Activated naive CD4-positive, alpha-beta T cell treated with Interleukin-2 at 50 U/mL for 16 hours (primary cell): ENCODE results near the gene LRFN2.

ENCODE experiments used
- DNase-seq: peaks from one replicate; pipeline ENCODE4 v3.0.0-alpha.2; 2020

LRFN2 gene

DNA sequence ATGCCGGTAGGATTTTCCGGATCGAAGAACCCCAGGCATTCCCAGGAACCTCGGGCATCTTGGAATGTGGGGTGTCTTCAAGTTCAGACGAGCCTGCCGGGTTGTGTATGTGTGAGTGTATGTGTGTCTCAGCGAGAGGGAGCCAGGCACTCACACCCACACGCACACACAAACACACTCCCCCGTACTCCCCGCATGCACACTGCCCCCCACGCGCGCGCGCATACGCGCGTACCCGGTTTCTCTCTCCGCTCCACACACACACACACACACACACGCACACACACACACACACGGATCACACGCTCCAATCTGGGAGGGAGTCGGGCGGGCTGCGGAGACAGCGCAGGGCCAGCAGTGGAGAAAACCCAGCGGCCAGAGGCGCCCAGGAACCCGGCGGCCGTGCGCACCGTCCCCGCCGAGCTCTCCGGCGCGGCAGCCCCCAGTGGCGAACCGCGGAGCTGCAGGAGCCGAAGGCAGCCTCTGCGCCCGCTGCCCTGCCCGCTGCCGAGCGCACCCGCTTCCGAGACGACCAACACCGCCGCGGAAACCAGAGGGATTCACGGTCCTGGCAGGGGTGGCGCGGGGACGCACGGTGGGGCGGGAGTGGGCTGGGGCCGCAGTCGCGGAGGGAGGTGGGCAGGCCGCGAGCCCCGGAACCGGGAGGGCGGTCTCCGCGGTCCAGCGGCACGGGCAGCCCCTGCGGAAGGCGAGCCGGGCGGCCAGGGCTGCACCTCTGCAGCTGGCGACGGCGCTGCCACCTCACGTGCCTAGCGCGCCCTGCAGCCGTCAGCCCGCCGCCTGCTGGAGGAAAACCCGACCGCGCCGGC, at the start of gene LRFN2:
TSS of gene LRFN2 (minus strand) at position 125 of the 830 bp plus-strand sequence.
- DNase-seq, result peak; percentile 60

DNA sequence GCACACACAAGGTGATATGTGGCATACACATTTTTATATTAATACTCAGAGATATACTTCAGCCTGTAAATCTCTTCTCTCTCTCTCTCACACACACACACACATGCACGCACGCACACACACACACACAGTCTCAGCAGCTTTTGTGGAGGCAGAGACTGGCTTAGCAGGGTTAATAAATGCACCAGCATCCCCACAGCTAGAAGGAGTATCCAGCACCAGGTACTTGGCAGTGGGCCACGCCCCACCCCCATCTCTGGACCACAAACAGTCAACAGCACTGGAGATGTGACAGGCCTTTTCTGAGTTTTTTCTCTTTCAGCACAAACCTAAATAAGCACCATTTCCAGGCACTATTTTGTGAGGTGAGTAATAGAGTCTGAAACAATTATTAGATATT, 47.3 kb upstream of the LRFN2 start:
- DNase-seq, result no peak

- DNase-seq, result no peak
Measured at GRCh38 chr6:40631744-40632143, 44.6 kb upstream of the LRFN2 start.

GRCh38 chr6:40630488-40630887, 43.3 kb upstream of the LRFN2 start:
- DNase-seq, result no peak

DNA sequence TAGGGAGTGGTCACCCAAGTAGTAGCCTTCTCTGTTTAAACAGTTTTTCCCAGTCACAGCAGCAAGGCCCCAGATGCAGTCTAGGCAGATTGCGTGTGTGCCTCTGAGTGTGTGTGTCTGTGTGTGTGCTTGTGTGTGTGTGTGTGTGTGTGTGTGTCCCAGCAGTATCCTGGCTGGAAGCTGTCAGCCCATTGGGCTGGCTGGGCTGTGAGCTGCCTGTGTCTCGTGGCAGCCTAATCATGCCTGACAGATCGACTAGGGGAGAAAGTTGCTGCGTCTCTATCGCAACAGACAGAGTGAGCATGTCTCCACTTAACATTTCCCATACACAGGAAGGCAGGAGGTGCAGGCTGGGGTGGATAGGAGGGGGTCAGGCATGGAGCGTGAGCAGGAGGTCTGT, 42.9 kb upstream of the LRFN2 start:
- DNase-seq, result no peak

DNA sequence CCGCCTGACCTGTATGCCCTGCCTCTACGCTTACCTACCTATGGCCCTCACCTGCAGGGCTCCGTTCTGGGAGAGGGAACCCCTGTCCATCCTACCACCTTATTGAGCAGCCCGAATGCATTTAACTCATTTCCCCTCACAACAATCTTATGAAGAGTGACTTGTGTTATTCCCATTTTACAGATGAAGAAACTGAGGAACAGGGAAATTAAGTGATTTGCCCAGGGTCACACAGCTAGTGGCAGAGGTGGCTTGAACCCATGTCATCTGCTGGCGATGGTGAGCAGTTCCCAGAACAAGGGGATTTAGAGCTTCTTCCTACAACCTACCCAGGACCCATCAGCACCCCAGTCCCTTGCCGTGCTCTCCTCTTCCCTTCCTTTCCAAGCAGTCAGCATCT, 42.3 kb upstream of the LRFN2 start:
- DNase-seq, result no peak

DNA sequence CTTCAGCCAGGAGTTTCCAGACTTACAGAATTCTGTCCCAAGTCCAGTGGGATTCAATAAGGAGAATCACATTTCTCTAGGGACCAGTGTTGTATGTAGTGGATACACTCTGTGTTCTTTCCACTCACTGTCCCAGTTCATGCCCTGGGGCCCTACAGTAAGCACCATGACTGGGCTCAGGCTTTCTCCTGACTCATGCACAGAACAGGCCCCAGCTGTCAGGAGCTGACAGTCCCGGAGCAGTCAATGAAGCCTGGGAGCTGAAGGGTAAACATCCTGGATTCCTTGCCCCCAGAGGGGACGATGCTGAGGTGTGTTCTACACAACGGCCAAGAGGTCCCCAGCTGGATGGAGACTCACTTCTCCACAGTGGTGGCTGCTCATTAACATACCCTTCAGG, 40.2 kb upstream of the LRFN2 start:
- DNase-seq, result no peak

DNA sequence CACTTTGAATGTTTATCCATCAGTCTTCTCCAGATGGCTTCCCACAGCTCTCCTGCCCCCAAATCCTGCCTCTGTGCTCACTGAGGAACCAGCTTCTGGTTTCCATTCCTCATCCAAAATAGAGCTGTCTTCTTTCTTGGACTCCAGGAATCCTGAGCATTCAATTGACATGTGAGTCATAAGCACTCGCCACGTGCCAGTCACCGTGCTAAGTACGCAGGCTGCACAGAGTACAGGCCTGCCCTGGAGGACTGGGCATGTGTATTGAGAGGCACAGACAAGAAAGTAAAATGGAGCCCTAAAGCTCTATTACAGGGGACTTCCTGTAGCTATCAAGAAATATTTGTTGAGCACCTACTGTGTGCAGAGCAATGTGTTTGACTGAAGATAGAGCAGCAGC, 39.7 kb upstream of the LRFN2 start:
- DNase-seq, result no peak

DNA sequence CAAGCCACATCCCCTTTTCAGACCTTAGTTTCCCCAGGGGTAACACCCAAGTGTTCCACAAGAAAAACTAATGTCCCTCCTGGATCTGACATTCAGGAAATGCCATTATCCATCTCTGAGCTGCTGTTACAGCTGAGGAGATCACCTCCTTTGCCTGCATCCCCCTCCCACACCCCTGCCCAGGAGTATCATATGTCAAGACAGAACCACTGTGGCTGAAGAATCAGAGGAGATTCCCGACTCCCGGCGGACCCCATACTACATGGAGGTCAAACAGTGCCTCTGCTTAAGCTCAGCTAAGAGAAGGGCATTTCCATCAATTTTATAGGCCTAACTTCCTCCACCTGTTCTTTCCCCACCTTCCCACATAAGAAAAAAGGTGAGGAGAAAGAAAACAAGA, 36.8 kb upstream of the LRFN2 start:
- DNase-seq, result no peak

DNA sequence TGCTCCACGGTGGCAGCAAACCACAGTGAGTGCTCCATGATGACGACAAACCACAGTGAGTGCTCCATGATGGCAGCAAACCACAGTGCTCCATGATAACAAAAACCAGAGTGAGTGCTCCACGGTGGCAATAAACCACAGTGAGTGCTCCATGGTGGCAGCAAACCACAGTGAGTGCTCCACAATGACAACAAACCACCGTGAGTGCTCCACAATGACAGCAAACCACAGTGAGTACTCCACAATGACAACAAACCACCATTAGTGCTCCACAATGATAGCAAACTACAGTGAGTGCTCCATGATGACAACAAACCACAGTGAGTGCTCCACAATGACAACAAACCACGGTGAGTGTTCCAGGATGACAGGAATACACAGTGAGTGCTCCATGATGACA, 36.0 kb upstream of the LRFN2 start:
- DNase-seq, result no peak

DNA sequence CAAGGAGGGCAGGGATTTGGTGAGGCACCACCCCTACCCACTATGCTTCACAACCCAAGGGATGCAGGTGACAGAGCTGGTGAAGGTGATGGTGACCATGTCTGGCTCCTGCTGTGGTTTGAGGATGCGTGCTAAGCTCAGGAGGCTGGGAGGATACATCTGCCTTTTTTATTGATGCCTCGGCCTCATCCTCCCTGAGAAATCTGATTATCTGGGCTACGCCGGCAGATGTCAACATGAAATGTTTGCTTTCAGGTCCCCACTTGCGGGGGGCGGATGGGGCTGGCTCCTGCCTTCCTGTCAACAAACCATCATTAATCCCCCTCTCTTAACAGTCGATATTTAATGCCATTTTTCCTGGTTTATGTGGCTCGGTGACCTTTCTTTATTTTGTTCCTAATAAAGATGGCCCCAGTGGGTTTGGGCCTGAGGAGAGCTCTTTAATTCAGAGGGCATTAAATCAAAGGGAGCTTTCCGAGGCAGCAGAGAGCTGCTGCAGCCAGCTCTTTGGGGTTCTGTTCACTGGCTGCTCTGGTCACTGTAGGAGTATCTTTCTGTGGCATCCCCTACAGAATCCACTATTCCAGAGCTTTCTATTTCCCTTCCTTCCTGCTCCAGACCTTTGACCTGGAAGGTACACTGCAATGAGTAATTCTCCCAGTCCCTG, 33.5 kb upstream of the LRFN2 start:
- DNase-seq, result no peak

- DNase-seq, result no peak
Measured at GRCh38 chr6:40614671-40615070, 27.5 kb upstream of the LRFN2 start.

- no peak for DNase-seq
Measured at GRCh38 chr6:40611912-40612311, 24.7 kb upstream of the LRFN2 start.

DNA sequence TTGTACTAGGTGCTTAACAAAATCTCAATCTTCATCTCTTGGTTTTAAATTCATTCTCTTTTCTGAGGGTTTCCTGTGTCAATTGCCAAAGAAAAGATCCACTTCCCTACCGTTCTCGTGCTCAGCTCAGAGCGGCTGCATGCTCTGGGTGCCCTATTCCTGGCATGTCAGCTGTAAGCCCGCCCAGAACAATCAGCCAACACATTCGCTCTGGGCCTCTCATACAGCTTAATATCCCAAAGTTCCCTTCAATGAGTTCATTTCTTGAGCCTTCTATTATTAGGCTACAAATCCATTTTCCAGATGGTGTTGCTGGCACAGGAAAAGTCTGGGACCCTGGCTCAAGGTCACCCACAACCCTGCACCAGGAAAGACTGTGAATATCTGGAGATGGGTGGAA, 24.3 kb upstream of the LRFN2 start:
- no peak for DNase-seq

- no peak for DNase-seq
Measured at GRCh38 chr6:40610229-40610628, 23.1 kb upstream of the LRFN2 start.

GRCh38 chr6:40606981-40607380, 19.8 kb upstream of the LRFN2 start:
- no peak for DNase-seq

DNA sequence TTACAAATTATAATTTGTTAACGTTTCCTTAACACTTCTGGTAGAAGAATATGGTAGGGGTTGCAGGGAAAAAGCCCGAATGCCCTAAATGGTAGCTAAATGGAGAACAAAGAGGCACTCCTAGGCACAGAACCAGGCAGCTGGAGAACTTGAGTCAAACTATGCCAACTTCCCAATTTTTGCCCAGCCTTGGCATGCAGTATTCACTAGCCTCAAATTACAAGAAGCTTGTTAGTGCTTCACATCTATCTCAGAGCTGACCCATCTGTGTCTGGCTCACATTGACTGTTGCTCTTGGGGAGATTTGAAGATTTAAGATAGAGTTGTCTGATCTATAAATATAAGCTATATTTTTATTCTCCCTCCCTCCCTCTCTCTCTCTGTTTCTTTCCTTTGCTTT, 19.4 kb upstream of the LRFN2 start:
- DNase-seq, result no peak

DNA sequence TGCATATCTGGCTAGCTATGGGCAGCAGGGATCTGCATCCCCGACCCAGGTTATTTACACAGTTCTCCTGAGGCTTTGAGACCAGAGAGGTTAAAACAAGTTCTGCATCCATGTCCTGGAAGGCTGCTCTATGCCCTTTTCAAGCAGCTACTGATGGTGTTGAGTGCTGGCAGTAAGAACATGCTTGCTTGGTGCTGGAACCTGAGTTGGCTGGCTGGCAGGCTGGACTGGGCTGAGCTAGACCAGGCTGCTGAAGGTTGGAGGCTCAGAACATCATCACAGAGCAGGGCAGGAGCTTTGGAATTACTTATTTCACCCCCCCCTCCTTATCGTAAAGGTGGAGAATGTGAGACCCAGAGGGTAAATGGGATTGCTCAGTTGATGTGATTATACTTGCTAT, 16.9 kb upstream of the LRFN2 start:
- DNase-seq, result no peak

GRCh38 chr6:40599555-40599954, 12.4 kb upstream of the LRFN2 start:
- no peak for DNase-seq

DNA sequence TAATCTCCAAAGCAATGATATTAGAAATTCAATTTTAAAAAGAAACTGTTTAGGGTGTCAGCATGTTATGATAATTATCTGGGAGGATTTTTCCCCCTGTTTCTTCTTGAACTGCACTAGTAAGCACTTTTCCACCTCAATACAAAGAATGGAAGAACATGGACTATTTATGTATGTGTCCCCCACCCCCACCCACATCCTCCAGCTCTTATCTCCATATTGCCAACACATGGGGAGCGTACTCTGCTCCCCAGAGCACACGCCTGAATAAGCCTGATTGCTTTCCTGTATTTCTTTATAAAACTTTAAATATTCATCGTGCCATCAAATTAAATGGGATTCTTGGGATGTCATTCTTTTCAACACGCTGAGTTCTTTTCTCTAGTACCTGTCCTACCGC, 11.4 kb upstream of the LRFN2 start:
- DNase-seq, result no peak

DNA sequence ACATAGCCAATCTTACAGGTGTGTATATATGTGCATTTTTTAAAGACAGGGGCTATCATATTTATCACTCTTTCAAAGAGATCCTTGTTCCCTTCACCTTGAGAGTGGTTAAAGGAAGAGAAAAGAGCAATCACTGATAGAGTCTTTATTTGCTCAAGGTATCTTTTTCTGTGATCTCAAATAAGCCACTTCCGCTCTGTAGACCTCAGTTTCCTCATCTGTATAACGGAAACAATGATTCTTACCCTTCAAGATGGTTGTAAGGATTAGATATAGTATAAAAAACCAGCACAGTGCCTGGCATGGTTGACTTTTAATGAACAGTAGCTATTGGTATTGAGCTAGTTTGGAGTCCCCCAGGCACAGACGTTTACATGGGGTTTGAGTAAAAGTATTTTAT, 10.1 kb upstream of the LRFN2 start:
- DNase-seq, result no peak

GRCh38 chr6:40588480-40588879, 1.3 kb upstream of the LRFN2 start:
- no peak for DNase-seq

DNA sequence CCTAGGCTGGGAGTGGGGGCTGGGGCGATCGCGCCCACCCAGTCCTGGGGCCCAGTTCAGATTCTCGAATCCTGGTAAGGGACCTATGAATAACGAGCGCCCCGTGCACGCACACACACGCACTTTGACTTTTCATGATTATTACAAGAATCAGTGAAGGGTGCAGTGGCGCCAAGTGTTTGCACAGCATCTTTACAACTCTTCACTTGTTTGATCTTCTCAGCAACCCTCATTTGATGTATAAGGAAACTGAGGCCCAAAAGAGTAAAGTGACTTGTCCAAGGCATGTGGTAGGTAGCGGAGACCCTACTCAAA, 863 bp upstream of the LRFN2 start:
- DNase-seq, result no peak

- DNase-seq, result no peak
Measured at GRCh38 chr6:40586369-40587201, 579 bp downstream of the LRFN2 start.
